Ovary (tissue), 3 donors: ENCODE data around the gene PTPRQ.

ENCODE experiments used
- CTCF ChIP-seq, 3 donors: fragments of 450-650 bp in 2 of 3; fragments of 200-600 bp in 1 of 3; IDR thresholded peaks; one replicate each; pipeline versions ENCODE4 v1.5.1 to v1.8.0; 2016 to 2022; ENCODE audit warnings: antibody characterized with exemption in 3 of 3, mild to moderate bottlenecking in 1 of 3
- POLR2A ChIP-seq: fragments of 450-650 bp; IDR thresholded peaks from one replicate; pipeline ENCODE4 v1.6.1; 2017; ENCODE audit warnings: antibody characterized with exemption, mild to moderate bottlenecking, moderate library complexity
- donor health status: DM: no; HTN: no; CAD: no.

- no peak for TF ChIP-seq POLR2A
- no peak for TF ChIP-seq CTCF (IDR thresholded peaks at IDR 0.05)
Measured at GRCh38 chr12:80708259-80708974, 264.4 kb downstream of the PTPRQ start.
